HEK293 (cell line): ENCODE measurements around the gene ANKRD52.

ENCODE experiments used
- CTCF ChIA-PET: fragments of 350-600 bp; formaldehyde crosslinking; extraction: SDS; loops from one replicate; lab custom pipeline; 2021; ENCODE audit warnings: antibody characterized with exemption; lab: Yijun Ruan, JAX
- POLR2A ChIA-PET: fragments of 300-600 bp; formaldehyde crosslinking; extraction: SDS; loops from one replicate; lab custom pipeline; 2020; ENCODE audit warnings: antibody characterized with exemption, inconsistent platforms; lab: Yijun Ruan, JAX
- H3K27ac ChIP-seq: fragments of 200-500 bp; sonication (Bioruptor generic); 2 replicates; pipeline ENCODE4 v1.5.1; 2014; ENCODE audit warnings: low read depth, low read length, control low read depth, inconsistent platforms; ENCODE audit errors: extremely low read depth
- H3K36me3 ChIP-seq, 2 experiments: fragments of 200-500 bp in 1 of 2; sonication (Bioruptor generic) in 1 of 2; 1 replicate in 1 of 2; 2 replicates in 1 of 2; pipeline ENCODE4 v1.5.1; 2014 to 2017; ENCODE audit warnings: inconsistent platforms in 2 of 2, low read length in 2 of 2; ENCODE audit not compliant: control insufficient read depth in 2 of 2, insufficient read depth in 1 of 2
- H3K4me1 ChIP-seq: fragments of 200-500 bp; sonication (Bioruptor generic); 2 replicates; pipeline ENCODE4 v1.5.1; 2014; ENCODE audit warnings: mild to moderate bottlenecking, low read length, inconsistent platforms; ENCODE audit not compliant: control insufficient read depth, insufficient read depth
- H3K4me3 ChIP-seq: 2 replicates; pipeline ENCODE4 v1.5.1; 2011; ENCODE audit warnings: low read depth, mild to moderate bottlenecking, control low read depth, low read length, moderate library complexity
- H3K9me3 ChIP-seq: fragments of 200-500 bp; sonication (Bioruptor generic); 2 replicates; pipeline ENCODE4 v1.5.1; 2014; ENCODE audit warnings: low read depth, low read length, inconsistent platforms; ENCODE audit not compliant: control insufficient read depth, insufficient read depth
- BCL6B ChIP-seq: fragments of 450-650 bp; formaldehyde crosslinking; IDR thresholded peaks from 2 replicates; pipeline ENCODE4 v1.5.1; 2017; ENCODE audit warnings: missing biosample characterization, missing genetic modification characterization
- EGR2 ChIP-seq: fragments of 450-650 bp; formaldehyde crosslinking; IDR thresholded peaks from 2 replicates; pipeline ENCODE4 v1.5.1; 2016; ENCODE audit warnings: low read depth, missing biosample characterization, missing genetic modification characterization
- GLI2 ChIP-seq: fragments of 450-650 bp; formaldehyde crosslinking; IDR thresholded peaks from 2 replicates; pipeline ENCODE4; 2017; ENCODE audit warnings: missing biosample characterization, missing genetic modification characterization, low read depth, borderline replicate concordance
- HOXC10 ChIP-seq: sonication (generic); formaldehyde crosslinking; IDR thresholded peaks from 2 replicates; pipeline ENCODE4 v1.8.1; 2023; ENCODE audit warnings: mild to moderate bottlenecking, missing genetic modification reagents
- HOXD13 ChIP-seq: sonication (generic); formaldehyde crosslinking; IDR thresholded peaks from 2 replicates; pipeline ENCODE4 v1.8.0; 2022; ENCODE audit warnings: missing genetic modification reagents, borderline replicate concordance
- PATZ1 ChIP-seq: fragments of 450-650 bp; formaldehyde crosslinking; IDR thresholded peaks from 2 replicates; pipeline ENCODE4 v1.5.1; 2016; ENCODE audit warnings: missing biosample characterization, missing genetic modification characterization
- SP2 ChIP-seq: fragments of 450-650 bp; formaldehyde crosslinking; IDR thresholded peaks from 2 replicates; pipeline ENCODE4 v1.5.1; 2016; ENCODE audit warnings: missing biosample characterization, missing genetic modification characterization
- SP7 ChIP-seq: fragments of 450-650 bp; formaldehyde crosslinking; IDR thresholded peaks from 2 replicates; pipeline ENCODE4 v1.5.1; 2016; ENCODE audit warnings: missing biosample characterization, missing genetic modification characterization
- ZBTB10 ChIP-seq: fragments of 450-650 bp; formaldehyde crosslinking; IDR thresholded peaks from 2 replicates; pipeline ENCODE4 v1.5.1; 2016; ENCODE audit warnings: missing biosample characterization, missing genetic modification characterization
- ZEB2 ChIP-seq: fragments of 450-650 bp; formaldehyde crosslinking; IDR thresholded peaks from 2 replicates; pipeline ENCODE4 v1.5.1; 2016; ENCODE audit warnings: missing biosample characterization, missing genetic modification characterization
- ZNF239 ChIP-seq: fragments of 450-650 bp; formaldehyde crosslinking; IDR thresholded peaks from 2 replicates; pipeline ENCODE4 v1.5.1; 2016; ENCODE audit warnings: missing biosample characterization, missing genetic modification characterization
- ZNF335 ChIP-seq: fragments of 450-650 bp; formaldehyde crosslinking; conservative IDR thresholded peaks from 2 replicates; pipeline ENCODE4 v1.5.1; 2016; ENCODE audit warnings: missing biosample characterization, missing genetic modification characterization
- ZNF501 ChIP-seq: fragments of 450-650 bp; formaldehyde crosslinking; IDR thresholded peaks from 2 replicates; pipeline ENCODE4 v1.5.1; 2016; ENCODE audit warnings: missing biosample characterization, missing genetic modification characterization
- ZNF561 ChIP-seq: fragments of 450-650 bp; IDR thresholded peaks from 2 replicates; pipeline ENCODE4 v1.5.1; 2018; ENCODE audit warnings: missing biosample characterization, missing genetic modification characterization, borderline replicate concordance
- ZSCAN23 ChIP-seq: fragments of 450-650 bp; formaldehyde crosslinking; IDR thresholded peaks from 2 replicates; pipeline ENCODE4 v1.5.1; 2016; ENCODE audit warnings: missing biosample characterization, missing genetic modification characterization
- ZXDB ChIP-seq: fragments of 450-650 bp; formaldehyde crosslinking; IDR thresholded peaks from 2 replicates; pipeline ENCODE4 v1.5.1; 2016; ENCODE audit warnings: missing biosample characterization, missing genetic modification characterization
- TF ChIP-seq, protein P1 (sequence below): sonication (generic); formaldehyde crosslinking; IDR thresholded peaks from 2 replicates; pipeline ENCODE4 v1.8.1; 2022; ENCODE audit warnings: mild to moderate bottlenecking, moderate library complexity, missing genetic modification reagents
- TF ChIP-seq, protein P2 (sequence below): fragments of 450-650 bp; formaldehyde crosslinking; conservative IDR thresholded peaks from 2 replicates; pipeline ENCODE4 v1.5.1; 2016; ENCODE audit warnings: low read depth, missing biosample characterization, missing genetic modification characterization

The ANKRD52 gene

DNA sequence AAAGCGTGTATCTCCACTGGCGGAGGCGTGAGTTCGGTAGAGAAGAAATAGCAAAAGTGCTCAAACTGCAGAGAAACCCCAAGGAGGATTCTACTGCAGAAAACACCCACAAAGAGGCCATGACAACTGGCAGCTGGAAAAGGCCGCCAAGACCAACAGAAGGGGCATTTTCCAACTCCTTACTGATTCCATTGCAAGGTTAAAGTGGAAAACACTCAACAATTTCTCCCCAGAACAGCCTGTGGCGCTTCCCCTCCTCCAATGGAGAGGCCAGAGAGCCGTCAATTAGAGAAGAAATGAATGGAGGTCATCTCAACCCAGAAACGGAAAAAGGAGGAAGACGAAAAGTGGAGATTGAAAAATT lies 618 bp upstream of the ANKRD52 start (continued):
- TF ChIP-seq SP7 (peak; percentile 10; the same call in 1 of the 2 replicates), ZNF239 (no peak), ZNF335 (tag by site-specific recombination) (peak; percentile 22; the same call in 1 of the 2 replicates), ZBTB10 (0 out of 2 replicates have a peak, but pooled peaks have one; percentile 17), GLI2 (no peak), BCL6B (tag by site-specific recombination) (no peak), PATZ1 (tag by site-specific recombination) (0 out of 2 replicates have a peak, but pooled peaks have one; percentile 5)

- Histone ChIP-seq H3K27ac (peak overlapping the region; percentile 90), H3K36me3 (peaks cover 20 to 46% of the 10 kb centered on the region in 2 experiments), H3K4me1 (peaks cover 13% of the 10 kb centered on the region), H3K4me3 (peak overlapping the region; percentile 92), H3K9me3 (no peaks in the 10 kb centered on the region)
- ChIA-PET POLR2A (interaction anchor here (1.0 to 3.5 kb wide), 8 partner anchors 10 to 153 kb away, joined by 3 to 26 read pairs (median 4); partner anchors contain the start of genes COQ10A, PA2G4, RNF41 and SMARCC2), CTCF (interaction anchor here (0.6 to 2.3 kb wide), 33 partner anchors 8 to 150 kb away, joined by 3 to 15 read pairs (median 4); partner anchors contain the start of genes COQ10A, RNF41, SMARCC2 and STAT2)
- TF ChIP-seq HOXD13 (CRISPR knock-in tag) (no peak), ZEB2 (tag by site-specific recombination) (0 out of 2 replicates have a peak, but pooled peaks have one; percentile 47), EGR2 (tag by site-specific recombination) (no peak), ZSCAN23 (tag by site-specific recombination) (no peak), ZNF501 (tag by site-specific recombination) (no peak), ZNF561 (no peak), SP2 (tag by site-specific recombination) (peak; percentile 16; the same call in 1 of the 2 replicates), ZXDB (tag by site-specific recombination) (0 out of 2 replicates have a peak, but pooled peaks have one; percentile 8), ZNF335 (tag by site-specific recombination) (peak; percentile 13; the same call in 1 of the 2 replicates), HOXC10 (CRISPR knock-in tag) (no peak), PATZ1 (tag by site-specific recombination) (peak; percentile 39; the same call in 1 of the 2 replicates)
- TF ChIP-seq, protein P1, sequence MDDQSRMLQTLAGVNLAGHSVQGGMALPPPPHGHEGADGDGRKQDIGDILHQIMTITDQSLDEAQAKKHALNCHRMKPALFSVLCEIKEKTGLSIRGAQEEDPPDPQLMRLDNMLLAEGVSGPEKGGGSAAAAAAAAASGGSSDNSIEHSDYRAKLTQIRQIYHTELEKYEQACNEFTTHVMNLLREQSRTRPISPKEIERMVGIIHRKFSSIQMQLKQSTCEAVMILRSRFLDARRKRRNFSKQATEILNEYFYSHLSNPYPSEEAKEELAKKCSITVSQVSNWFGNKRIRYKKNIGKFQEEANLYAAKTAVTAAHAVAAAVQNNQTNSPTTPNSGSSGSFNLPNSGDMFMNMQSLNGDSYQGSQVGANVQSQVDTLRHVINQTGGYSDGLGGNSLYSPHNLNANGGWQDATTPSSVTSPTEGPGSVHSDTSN (CRISPR knock-in tag): no peak
- TF ChIP-seq, protein P2, sequence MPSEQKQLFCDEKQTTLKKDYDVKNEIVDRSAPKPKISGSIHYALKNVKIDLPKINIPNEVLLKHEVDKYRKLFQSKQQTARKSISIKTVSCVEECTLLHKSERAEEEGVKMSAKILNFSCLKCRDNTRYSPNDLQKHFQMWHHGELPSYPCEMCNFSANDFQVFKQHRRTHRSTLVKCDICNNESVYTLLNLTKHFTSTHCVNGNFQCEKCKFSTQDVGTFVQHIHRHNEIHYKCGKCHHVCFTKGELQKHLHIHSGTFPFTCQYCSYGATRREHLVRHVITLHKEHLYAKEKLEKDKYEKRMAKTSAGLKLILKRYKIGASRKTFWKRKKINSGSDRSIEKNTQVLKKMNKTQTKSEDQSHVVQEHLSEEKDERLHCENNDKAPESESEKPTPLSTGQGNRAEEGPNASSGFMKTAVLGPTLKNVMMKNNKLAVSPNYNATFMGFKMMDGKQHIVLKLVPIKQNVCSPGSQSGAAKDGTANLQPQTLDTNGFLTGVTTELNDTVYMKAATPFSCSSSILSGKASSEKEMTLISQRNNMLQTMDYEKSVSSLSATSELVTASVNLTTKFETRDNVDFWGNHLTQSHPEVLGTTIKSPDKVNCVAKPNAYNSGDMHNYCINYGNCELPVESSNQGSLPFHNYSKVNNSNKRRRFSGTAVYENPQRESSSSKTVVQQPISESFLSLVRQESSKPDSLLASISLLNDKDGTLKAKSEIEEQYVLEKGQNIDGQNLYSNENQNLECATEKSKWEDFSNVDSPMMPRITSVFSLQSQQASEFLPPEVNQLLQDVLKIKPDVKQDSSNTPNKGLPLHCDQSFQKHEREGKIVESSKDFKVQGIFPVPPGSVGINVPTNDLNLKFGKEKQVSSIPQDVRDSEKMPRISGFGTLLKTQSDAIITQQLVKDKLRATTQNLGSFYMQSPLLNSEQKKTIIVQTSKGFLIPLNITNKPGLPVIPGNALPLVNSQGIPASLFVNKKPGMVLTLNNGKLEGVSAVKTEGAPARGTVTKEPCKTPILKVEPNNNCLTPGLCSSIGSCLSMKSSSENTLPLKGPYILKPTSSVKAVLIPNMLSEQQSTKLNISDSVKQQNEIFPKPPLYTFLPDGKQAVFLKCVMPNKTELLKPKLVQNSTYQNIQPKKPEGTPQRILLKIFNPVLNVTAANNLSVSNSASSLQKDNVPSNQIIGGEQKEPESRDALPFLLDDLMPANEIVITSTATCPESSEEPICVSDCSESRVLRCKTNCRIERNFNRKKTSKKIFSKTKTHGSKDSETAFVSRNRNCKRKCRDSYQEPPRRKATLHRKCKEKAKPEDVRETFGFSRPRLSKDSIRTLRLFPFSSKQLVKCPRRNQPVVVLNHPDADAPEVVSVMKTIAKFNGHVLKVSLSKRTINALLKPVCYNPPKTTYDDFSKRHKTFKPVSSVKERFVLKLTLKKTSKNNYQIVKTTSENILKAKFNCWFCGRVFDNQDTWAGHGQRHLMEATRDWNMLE (tag by site-specific recombination): no peak
These were observed 605 bp downstream of the ANKRD52 start for GRCh38 chr12:56257491-56258067.
